H1 (cell line): ENCODE measurements around the gene GLIPR2. TPM values are rescaled to one million over a fixed set of nuclear protein-coding genes. Genes with fewer than 3 reads are reported as not detected.
A peak's percentile ranks its signal among the peaks of the same experiment; 100 is the strongest.

Source experiments
- CTCF ChIA-PET: fragments of 300-600 bp; sonication (Branson Sonifier 250); formaldehyde crosslinking; loops from one replicate; lab custom pipeline; 2021; ENCODE audit not compliant: partially characterized antibody; lab: Charles Lee
- POLR2A ChIA-PET: fragments of 300-600 bp; sonication (Branson Sonifier 250); formaldehyde crosslinking; loops from one replicate; lab custom pipeline; 2021; ENCODE audit warnings: inconsistent platforms; ENCODE audit not compliant: partially characterized antibody; lab: Charles Lee
- DNase-seq, 2 experiments: peaks; one replicate each; pipeline versions ENCODE4 v3.0.0 to v3.0.0-alpha.2; 2010 to 2022; ENCODE audit warnings: low spot score in 2 of 2, low read depth in 1 of 2, mixed read lengths in 1 of 2
- FAIRE-seq: peaks from 2 replicates; lab custom pipeline; 2011; peaks lifted over from hg19 to GRCh38; lab: Jason Lieb, UNC
- H2AFZ ChIP-seq: 2 replicates; pipeline ENCODE4 v1.8.1; 2012; ENCODE audit warnings: low read length, inconsistent platforms
- H2AK5ac ChIP-seq: 2 replicates; pipeline ENCODE4 v1.6.1; 2013; ENCODE audit warnings: low read depth, low read length
- H2BK120ac ChIP-seq: replicated peaks from 2 replicates; pipeline ENCODE3; 2013; ENCODE audit warnings: low read depth, low read length, inconsistent platforms
- H2BK12ac ChIP-seq: 2 replicates; pipeline ENCODE4 v1.6.1; 2013; ENCODE audit warnings: low read depth, low read length
- H2BK15ac ChIP-seq: 2 replicates; pipeline ENCODE4 v1.6.1; 2013; ENCODE audit warnings: low read length
- H2BK20ac ChIP-seq: 2 replicates; pipeline ENCODE4 v1.6.1; 2013; ENCODE audit warnings: low read length
- H2BK5ac ChIP-seq: 2 replicates; pipeline ENCODE4 v1.6.1; 2013; ENCODE audit warnings: low read depth, low read length
- H3K14ac ChIP-seq: 2 replicates; pipeline ENCODE4 v1.6.1; 2013; ENCODE audit warnings: inconsistent platforms; ENCODE audit not compliant: insufficient read length
- H3K18ac ChIP-seq: 2 replicates; pipeline ENCODE4 v1.6.1; 2013; ENCODE audit warnings: low read length; ENCODE audit errors: extremely low read depth
- H3K23ac ChIP-seq: 2 replicates; pipeline ENCODE4 v1.6.1; 2013; ENCODE audit warnings: inconsistent platforms; ENCODE audit not compliant: insufficient read length
- H3K23me2 ChIP-seq: 2 replicates; pipeline ENCODE4 v1.6.1; 2013; ENCODE audit warnings: low read depth, low read length
- H3K27ac ChIP-seq: 2 replicates; pipeline ENCODE4 v1.6.1; 2011; ENCODE audit warnings: low read depth, low read length, inconsistent platforms
- H3K27me3 ChIP-seq, 4 experiments: replicated peaks in 1 of 4; 1 replicate in 1 of 4; 2 replicates in 3 of 4; pipeline versions ENCODE4 v1.6.1 to v1.8.1; 2011 to 2013; ENCODE audit warnings: low read length in 3 of 4, mild to moderate bottlenecking in 3 of 4, inconsistent platforms in 2 of 4, mixed read lengths in 2 of 4, moderate library complexity in 1 of 4; ENCODE audit not compliant: control insufficient read depth in 3 of 4, insufficient read depth in 3 of 4; ENCODE audit errors: extremely low read depth in 1 of 4
- H3K36me3 ChIP-seq, 4 experiments: 2 replicates each; pipeline versions ENCODE4 v1.6.1 to v1.8.1; 2011 to 2013; ENCODE audit warnings: mild to moderate bottlenecking in 4 of 4, low read length in 3 of 4, moderate library complexity in 2 of 4, control low read depth in 1 of 4, inconsistent platforms in 1 of 4; ENCODE audit not compliant: insufficient read depth in 4 of 4, control insufficient read depth in 2 of 4
- H3K4ac ChIP-seq: replicated peaks from 2 replicates; pipeline ENCODE3; 2013; ENCODE audit warnings: low read length, low read depth, mixed read lengths, inconsistent platforms; ENCODE audit not compliant: insufficient read length
- H3K4me1 ChIP-seq, 4 experiments: replicated peaks in 1 of 4; 1 replicate in 1 of 4; 2 replicates in 3 of 4; pipeline versions ENCODE4 v1.6.1 to v1.8.1; 2011 to 2013; ENCODE audit warnings: low read length in 3 of 4, inconsistent platforms in 2 of 4, mixed read lengths in 1 of 4; ENCODE audit not compliant: insufficient read depth in 4 of 4, control insufficient read depth in 3 of 4
- H3K4me2 ChIP-seq, 2 experiments: 2 replicates each; pipeline versions ENCODE4 v1.6.1 to v1.8.1; 2011 to 2013; ENCODE audit warnings: low read depth in 2 of 2, low read length in 2 of 2, control low read depth in 1 of 2, inconsistent platforms in 1 of 2, mild to moderate bottlenecking in 1 of 2; ENCODE audit not compliant: insufficient read depth in 1 of 2
- H3K4me3 ChIP-seq, 4 experiments: fragments of 200-600, 300-600 bp in 1 of 4; sonication (generic), shearing (Covaris generic), sonication (Bioruptor Twin) in 1 of 4; 2 replicates each; pipeline versions ENCODE4 v1.5.1 to v1.8.1; 2011 to 2016; ENCODE audit warnings: low read length in 4 of 4, low read depth in 3 of 4, control low read depth in 2 of 4, inconsistent platforms in 2 of 4, mild to moderate bottlenecking in 2 of 4, mixed read lengths in 1 of 4, moderate library complexity in 1 of 4; ENCODE audit not compliant: insufficient read depth in 2 of 4; ENCODE audit errors: extremely low read depth in 1 of 4
- H3K56ac ChIP-seq: replicated peaks from 2 replicates; pipeline ENCODE3; 2013; ENCODE audit warnings: low read depth, mild to moderate bottlenecking, mixed read lengths, low read length, inconsistent platforms; ENCODE audit not compliant: insufficient read length
- H3K79me1 ChIP-seq: 2 replicates; pipeline ENCODE4 v1.6.1; 2013; ENCODE audit warnings: low read depth, low read length, control low read depth
- H3K79me2 ChIP-seq, 2 experiments: 2 replicates each; pipeline versions ENCODE4 v1.6.1 to v1.8.1; 2012 to 2013; ENCODE audit warnings: low read length in 2 of 2, mild to moderate bottlenecking in 2 of 2, inconsistent platforms in 1 of 2; ENCODE audit not compliant: insufficient read depth in 2 of 2, control insufficient read depth in 1 of 2
- H3K9ac ChIP-seq, 4 experiments: replicated peaks in 1 of 4; 1 replicate in 1 of 4; 2 replicates in 3 of 4; pipeline versions ENCODE4 v1.6.1 to v1.8.1; 2011 to 2013; ENCODE audit warnings: low read depth in 3 of 4, low read length in 3 of 4, control low read depth in 2 of 4, mild to moderate bottlenecking in 2 of 4, moderate library complexity in 2 of 4, inconsistent platforms in 1 of 4; ENCODE audit errors: extremely low read depth in 1 of 4
- H3K9me3 ChIP-seq, 2 experiments: 2 replicates each; pipeline versions ENCODE4 v1.6.1 to v1.8.1; 2012 to 2013; ENCODE audit warnings: mild to moderate bottlenecking in 2 of 2, moderate library complexity in 2 of 2, control low read depth in 1 of 2, inconsistent platforms in 1 of 2, low read depth in 1 of 2, low read length in 1 of 2, mixed read lengths in 1 of 2; ENCODE audit not compliant: insufficient read depth in 2 of 2
- H4K20me1 ChIP-seq, 2 experiments: replicated peaks in 1 of 2; 2 replicates each; pipeline versions ENCODE3 to v1.8.1; 2011 to 2013; ENCODE audit warnings: inconsistent platforms in 2 of 2, low read length in 2 of 2, mild to moderate bottlenecking in 1 of 2; ENCODE audit not compliant: insufficient read depth in 2 of 2, control insufficient read depth in 1 of 2
- H4K5ac ChIP-seq: 2 replicates; pipeline ENCODE4 v1.6.1; 2013; ENCODE audit warnings: low read length, low read depth, mixed read lengths, inconsistent platforms; ENCODE audit not compliant: insufficient read length
- H4K8ac ChIP-seq: 2 replicates; pipeline ENCODE4 v1.8.0; 2013; ENCODE audit warnings: mild to moderate bottlenecking, moderate library complexity, low read length, inconsistent platforms; ENCODE audit not compliant: insufficient read depth; ENCODE audit errors: extremely low read depth
- H4K91ac ChIP-seq: replicated peaks from 2 replicates; pipeline ENCODE3; 2013; ENCODE audit warnings: low read length, mixed read lengths, inconsistent platforms; ENCODE audit not compliant: insufficient read length
- BRCA1 ChIP-seq: IDR thresholded peaks from 2 replicates; pipeline ENCODE4 v1.6.1; 2012; ENCODE audit warnings: low read depth, low read length, improper control_type of control experiment
- GTF2F1 ChIP-seq: IDR thresholded peaks from 2 replicates; pipeline ENCODE4 v1.6.1; 2012; ENCODE audit warnings: low read depth, low read length, improper control_type of control experiment, borderline replicate concordance
- KDM4A ChIP-seq: IDR thresholded peaks from one replicate; pipeline ENCODE4 v1.7.1; 2012; ENCODE audit warnings: low read depth, mild to moderate bottlenecking, moderate library complexity, low read length, inconsistent platforms; ENCODE audit not compliant: severe bottlenecking
- SIN3A ChIP-seq, 2 experiments: IDR thresholded peaks in 1 of 2; conservative IDR thresholded peaks in 1 of 2; 2 replicates each; pipeline ENCODE4 v1.6.1; 2011 to 2012; ENCODE audit warnings: low read length in 2 of 2, improper control_type of control experiment in 1 of 2, low read depth in 1 of 2, mild to moderate bottlenecking in 1 of 2
- SP1 ChIP-seq: IDR thresholded peaks from 2 replicates; pipeline ENCODE4 v1.6.1; 2011; ENCODE audit warnings: low read depth, low read length
- SRF ChIP-seq: IDR thresholded peaks from 2 replicates; pipeline ENCODE4 v1.6.1; 2011; ENCODE audit warnings: mild to moderate bottlenecking, low read depth, low read length, moderate library complexity
- TAF1 ChIP-seq: IDR thresholded peaks from 2 replicates; pipeline ENCODE4 v1.6.1; 2011; ENCODE audit warnings: mild to moderate bottlenecking, low read depth, low read length
- TAF7 ChIP-seq: optimal IDR thresholded peaks from 2 replicates; pipeline ENCODE3; 2011; ENCODE audit warnings: low read depth, mild to moderate bottlenecking, inconsistent platforms, low read length, moderate library complexity, borderline replicate concordance
- ZNF274 ChIP-seq: IDR thresholded peaks from 2 replicates; pipeline ENCODE4 v1.7.0; 2012; ENCODE audit warnings: low read length, borderline replicate concordance; ENCODE audit errors: extremely low read depth
- WGBS, 2 experiments: shearing (Covaris generic) in 1 of 2; methylation state at CpG; one replicate each; pipeline versions ENCODE4 v1.1.6 to v1.1.7; 2013 to 2015; ENCODE audit warnings: low lambda C conversion rate in 2 of 2, mixed read lengths in 2 of 2, inconsistent platforms in 1 of 2, low coverage in 1 of 2, missing lambda C conversion rate in 1 of 2; ENCODE audit not compliant: insufficient replicate concordance in 2 of 2, insufficient coverage in 1 of 2, insufficient read length in 1 of 2; ENCODE audit errors: extremely low coverage in 1 of 2, missing lambda C conversion rate in 1 of 2; 5-methylcytosine and 5-hydroxymethylcytosine counted together
- polyA plus RNA-seq, 7 experiments: library from polyadenylated mRNA; depleted of rRNA in 3 of 7; stranded (reverse) in 5 of 7; unstranded in 2 of 7; fragments of >200 nt in 5 of 7; fragments of 200-250 nt in 2 of 7; gene quantifications; 1 replicate in 5 of 7; 2 replicates in 1 of 7; 4 replicates in 1 of 7; pipeline versions ENCODE4 v1.2.1 to v1.2.3, GENCODE V29; 2011 to 2013; ENCODE audit warnings: missing spikeins in 2 of 7, mixed read lengths in 2 of 7
- total RNA-seq: library from RNA; stranded (reverse); fragmentation: NEBNext Ultra II Directional; extraction: Animal tissue kit (Norgen Biotek cat#: 25700); gene quantifications from 2 replicates; pipeline ENCODE4 v1.2.1, GENCODE V29; 2021

GLIPR2 gene
- total and polyA plus RNA-seq, 2 of the 8 experiments (the other 6 are each of a cell fraction or from before 2014, with no cell fraction given), result 7.9 to 12.0 TPM

- H3K56ac ChIP-seq, result no peak overlapping the region
- no peak overlapping the region for H2AK5ac ChIP-seq
- no peak overlapping the region for H2BK5ac ChIP-seq
- H2BK12ac ChIP-seq, result no peak overlapping the region
- no peak overlapping the region for H3K14ac ChIP-seq
- H3K79me2 ChIP-seq, result no peaks in the 10 kb centered on the region
- no peak overlapping the region for H2AFZ ChIP-seq
- no peak overlapping the region for H3K4me3 ChIP-seq
- peaks cover 4% of the 10 kb centered on the region; the same call in 1 of the 2 replicates for H3K23me2 ChIP-seq
- no peaks in the 10 kb centered on the region; a peak in 1 of 8 replicates for H3K36me3 ChIP-seq
- H3K9ac ChIP-seq, result no peak overlapping the region
- H3K18ac ChIP-seq, result peak overlapping the region; percentile 7; the same call in 1 of the 2 replicates
- WGBS, 2 experiments, result 86% methylated on average over 11 of the region's 12 CpGs; no CpG with 5 or more reads in 1 of the 2 experiments
- no peak overlapping the region for H3K4me2 ChIP-seq
- H3K9me3 ChIP-seq, result peaks cover 0 to 7% of the 10 kb centered on the region in 2 experiments; a peak in 2 of 4 replicates
- H4K8ac ChIP-seq, result no peak overlapping the region
- DNase-seq (no peak), FAIRE-seq (no peak)
- H4K5ac ChIP-seq, result no peak overlapping the region
- H3K79me1 ChIP-seq, result no peaks in the 10 kb centered on the region
- peaks cover 11 to 22% (median 16%) of the 10 kb centered on the region in 4 experiments for H3K27me3 ChIP-seq
- H3K4me1 ChIP-seq, result 0 out of 7 replicates have a peak, but pooled peaks cover 0 to under 1% (median 0%) of the 10 kb centered on the region in 4 experiments
- no peak overlapping the region for H2BK120ac ChIP-seq
- H3K27ac ChIP-seq, result no peak overlapping the region
- no peak overlapping the region for H2BK15ac ChIP-seq
- CTCF ChIA-PET, result interaction anchor here (0.5 to 6.7 kb wide), 8 partner anchors 8 to 104 kb away, joined by 3 to 58 read pairs (median 8); partner anchors contain the start of gene CCIN
- POLR2A ChIA-PET, result interaction anchor here (3.7 kb wide), 1 partner anchor 22 kb away, joined by 19 read pairs; no protein-coding TSS in a partner anchor
- H2BK20ac ChIP-seq, result no peak overlapping the region
- peaks cover 3 to 6% of the 10 kb centered on the region in 2 experiments for H4K20me1 ChIP-seq
- H3K4ac ChIP-seq, result no peak overlapping the region
- no peak overlapping the region for H4K91ac ChIP-seq
- H3K23ac ChIP-seq, result no peak overlapping the region
- TF ChIP-seq SIN3A (conservative IDR thresholded peaks at IDR 0.05 in 1 of 2, IDR thresholded peaks at IDR 0.05 in 1 of 2; ENCODE audit: low read depth in 1 of 2, low read length in 2 of 2) (no peak), TAF7 (no peak), GTF2F1 (no peak), TAF1 (no peak), BRCA1 (no peak), ZNF274 (no peak), SP1 (no peak), SRF (no peak), KDM4A (no peak)
Observed at GRCh38 chr9:36142510-36143244, 6.1 kb downstream of the GLIPR2 start.
